ENCODE measurements around the gene PDE11A.

Gene PDE11A

DNA sequence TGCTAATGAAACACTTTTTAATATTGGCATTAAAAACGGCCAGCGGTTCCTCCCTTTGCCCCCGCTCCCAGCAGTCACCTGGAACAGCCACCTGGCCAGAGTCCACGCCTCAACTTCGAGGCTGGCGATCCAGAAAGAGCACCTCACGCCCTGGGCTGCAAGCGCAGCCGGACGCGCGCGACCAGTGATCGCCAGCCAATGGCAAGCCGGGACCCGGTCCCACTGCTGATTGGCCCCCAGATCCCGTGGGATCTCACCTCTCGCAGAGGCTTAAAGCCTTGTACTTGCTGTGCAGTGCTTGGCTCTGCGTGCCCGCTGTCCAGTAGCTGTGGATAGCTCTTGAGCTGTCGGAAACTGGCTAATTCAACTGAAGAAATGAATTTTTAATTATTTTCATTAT lies 35.6 kb upstream of the PDE11A start:
- no peak for ATAC-seq
- TF ChIP-seq ZNF8 (CRISPR knock-in tag; IDR thresholded peaks at IDR 0.05) = no peak
- no peak for TF ChIP-seq CSRNP3 (CRISPR knock-in tag; IDR thresholded peaks at IDR 0.05)
- no peak for TF ChIP-seq SNAI2 (CRISPR knock-in tag; IDR thresholded peaks at IDR 0.05)
- no peak for TF ChIP-seq ZFP30 (CRISPR knock-in tag; IDR thresholded peaks at IDR 0.05)
- TF ChIP-seq PPARA (CRISPR knock-in tag; IDR thresholded peaks at IDR 0.05; ENCODE audit: borderline replicate concordance) = no peak
- no peak for TF ChIP-seq ZNF70 (CRISPR knock-in tag; IDR thresholded peaks at IDR 0.05)
- TF ChIP-seq ISL1 (CRISPR knock-in tag; IDR thresholded peaks at IDR 0.05) = no peak
- no peak for TF ChIP-seq ZFP3 (CRISPR knock-in tag; IDR thresholded peaks at IDR 0.05)
- TF ChIP-seq BACH2 (CRISPR knock-in tag; IDR thresholded peaks at IDR 0.05; ENCODE audit: borderline replicate concordance) = no peak
- no peak for TF ChIP-seq ZNF565 (CRISPR knock-in tag; conservative IDR thresholded peaks at IDR 0.05; ENCODE audit: low read depth)
- no peak for TF ChIP-seq OSR1 (CRISPR knock-in tag; IDR thresholded peaks at IDR 0.05)
- TF ChIP-seq, protein P1, sequence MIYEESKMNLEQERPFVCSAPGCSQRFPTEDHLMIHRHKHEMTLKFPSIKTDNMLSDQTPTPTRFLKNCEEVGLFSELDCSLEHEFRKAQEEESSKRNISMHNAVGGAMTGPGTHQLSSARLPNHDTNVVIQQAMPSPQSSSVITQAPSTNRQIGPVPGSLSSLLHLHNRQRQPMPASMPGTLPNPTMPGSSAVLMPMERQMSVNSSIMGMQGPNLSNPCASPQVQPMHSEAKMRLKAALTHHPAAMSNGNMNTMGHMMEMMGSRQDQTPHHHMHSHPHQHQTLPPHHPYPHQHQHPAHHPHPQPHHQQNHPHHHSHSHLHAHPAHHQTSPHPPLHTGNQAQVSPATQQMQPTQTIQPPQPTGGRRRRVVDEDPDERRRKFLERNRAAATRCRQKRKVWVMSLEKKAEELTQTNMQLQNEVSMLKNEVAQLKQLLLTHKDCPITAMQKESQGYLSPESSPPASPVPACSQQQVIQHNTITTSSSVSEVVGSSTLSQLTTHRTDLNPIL (CRISPR knock-in tag; IDR thresholded peaks at IDR 0.05; ENCODE audit: low read depth) = no peak
- TF ChIP-seq CSDC2 (CRISPR knock-in tag; IDR thresholded peaks at IDR 0.05) = no peak
- TF ChIP-seq GLIS3 (CRISPR knock-in tag; IDR thresholded peaks at IDR 0.05) = no peak
- TF ChIP-seq TCF4 (CRISPR knock-in tag; IDR thresholded peaks at IDR 0.05; ENCODE audit: borderline replicate concordance) = no peak
- TF ChIP-seq ESRRG (CRISPR knock-in tag; IDR thresholded peaks at IDR 0.05) = no peak
- no peak for TF ChIP-seq POU6F1 (CRISPR knock-in tag; IDR thresholded peaks at IDR 0.05; ENCODE audit: borderline replicate concordance, low read depth)
- TF ChIP-seq, protein P2, sequence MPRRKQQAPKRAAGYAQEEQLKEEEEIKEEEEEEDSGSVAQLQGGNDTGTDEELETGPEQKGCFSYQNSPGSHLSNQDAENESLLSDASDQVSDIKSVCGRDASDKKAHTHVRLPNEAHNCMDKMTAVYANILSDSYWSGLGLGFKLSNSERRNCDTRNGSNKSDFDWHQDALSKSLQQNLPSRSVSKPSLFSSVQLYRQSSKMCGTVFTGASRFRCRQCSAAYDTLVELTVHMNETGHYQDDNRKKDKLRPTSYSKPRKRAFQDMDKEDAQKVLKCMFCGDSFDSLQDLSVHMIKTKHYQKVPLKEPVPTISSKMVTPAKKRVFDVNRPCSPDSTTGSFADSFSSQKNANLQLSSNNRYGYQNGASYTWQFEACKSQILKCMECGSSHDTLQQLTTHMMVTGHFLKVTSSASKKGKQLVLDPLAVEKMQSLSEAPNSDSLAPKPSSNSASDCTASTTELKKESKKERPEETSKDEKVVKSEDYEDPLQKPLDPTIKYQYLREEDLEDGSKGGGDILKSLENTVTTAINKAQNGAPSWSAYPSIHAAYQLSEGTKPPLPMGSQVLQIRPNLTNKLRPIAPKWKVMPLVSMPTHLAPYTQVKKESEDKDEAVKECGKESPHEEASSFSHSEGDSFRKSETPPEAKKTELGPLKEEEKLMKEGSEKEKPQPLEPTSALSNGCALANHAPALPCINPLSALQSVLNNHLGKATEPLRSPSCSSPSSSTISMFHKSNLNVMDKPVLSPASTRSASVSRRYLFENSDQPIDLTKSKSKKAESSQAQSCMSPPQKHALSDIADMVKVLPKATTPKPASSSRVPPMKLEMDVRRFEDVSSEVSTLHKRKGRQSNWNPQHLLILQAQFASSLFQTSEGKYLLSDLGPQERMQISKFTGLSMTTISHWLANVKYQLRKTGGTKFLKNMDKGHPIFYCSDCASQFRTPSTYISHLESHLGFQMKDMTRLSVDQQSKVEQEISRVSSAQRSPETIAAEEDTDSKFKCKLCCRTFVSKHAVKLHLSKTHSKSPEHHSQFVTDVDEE (CRISPR knock-in tag; IDR thresholded peaks at IDR 0.05) = no peak
- no peak for TF ChIP-seq ZC3H10 (CRISPR knock-in tag; IDR thresholded peaks at IDR 0.05)

- ATAC-seq = no peak
- TF ChIP-seq PATZ1 (CRISPR knock-in tag; IDR thresholded peaks at IDR 0.05; ENCODE audit: borderline replicate concordance) (no peak), RARB (CRISPR knock-in tag; IDR thresholded peaks at IDR 0.05) (no peak), ISL1 (CRISPR knock-in tag; IDR thresholded peaks at IDR 0.05) (no peak), OSR1 (CRISPR knock-in tag; IDR thresholded peaks at IDR 0.05) (no peak), ZFP3 (CRISPR knock-in tag; IDR thresholded peaks at IDR 0.05) (no peak), ZC3H10 (CRISPR knock-in tag; IDR thresholded peaks at IDR 0.05) (no peak), SNAI2 (CRISPR knock-in tag; IDR thresholded peaks at IDR 0.05) (no peak), GLIS3 (CRISPR knock-in tag; IDR thresholded peaks at IDR 0.05) (no peak), ZFP30 (CRISPR knock-in tag; IDR thresholded peaks at IDR 0.05) (no peak), CSRNP3 (CRISPR knock-in tag; IDR thresholded peaks at IDR 0.05) (no peak), PPARA (CRISPR knock-in tag; IDR thresholded peaks at IDR 0.05; ENCODE audit: borderline replicate concordance) (no peak), TOX (CRISPR knock-in tag; IDR thresholded peaks at IDR 0.05; ENCODE audit: borderline replicate concordance) (no peak), ZNF8 (CRISPR knock-in tag; IDR thresholded peaks at IDR 0.05) (no peak)
- TF ChIP-seq, protein P1 (CRISPR knock-in tag; IDR thresholded peaks at IDR 0.05; ENCODE audit: low read depth) = no peak
Observed at GRCh38 chr2:178106053-178106452, 33.5 kb upstream of the PDE11A start.
